Activated CD4-positive, alpha-beta T cell treated with anti-CD3 and anti-CD28 coated beads, Interleukin-2, amount 50 U/mL, for 48 hours (primary cell): ENCODE measurements around the gene SERPINA1.
"Not testable (repeated sequence)": the region's sequence is repeated elsewhere in the genome, so short reads cannot be mapped to it uniquely, and the experiment has no call there.

ENCODE experiments used
- DNase-seq, 2 experiments: peaks; one replicate each; pipeline ENCODE4 v3.0.0-alpha.2; 2020

SERPINA1 gene

GRCh38 chr14:94382716-94383596 is 5.4 kb downstream of the SERPINA1 start:
- no peak for DNase-seq

GRCh38 chr14:94382099-94382715 is 6.2 kb downstream of the SERPINA1 start:
- DNase-seq: no peak

GRCh38 chr14:94381149-94382030 is 7.0 kb downstream of the SERPINA1 start:
- DNase-seq: no peak

- no peak for DNase-seq
Observed at GRCh38 chr14:94380225-94381148, 7.9 kb downstream of the SERPINA1 start.

- no peak for DNase-seq
Observed at GRCh38 chr14:94379291-94380224, 8.8 kb downstream of the SERPINA1 start.

- DNase-seq: no peak
Observed at GRCh38 chr14:94378527-94379290, 9.7 kb downstream of the SERPINA1 start.

GRCh38 chr14:94377866-94378470 is 10.4 kb downstream of the SERPINA1 start:
- DNase-seq: no peak

GRCh38 chr14:94376976-94377865 is 11.2 kb downstream of the SERPINA1 start:
- DNase-seq: no peak

- DNase-seq: no peak
Observed at GRCh38 chr14:94376108-94376975, 12.1 kb downstream of the SERPINA1 start.

GRCh38 chr14:94375552-94376107 is 12.8 kb downstream of the SERPINA1 start:
- DNase-seq: no peak

- no peak for DNase-seq
Observed at GRCh38 chr14:94374749-94375260, 13.6 kb downstream of the SERPINA1 start.

- DNase-seq: no peak
Observed at GRCh38 chr14:94374116-94374515, 14.3 kb downstream of the SERPINA1 start.

GRCh38 chr14:94373708-94374107 is 14.7 kb downstream of the SERPINA1 start:
- DNase-seq: no peak

GRCh38 chr14:94372021-94372605 is 16.3 kb downstream of the SERPINA1 start:
- DNase-seq: no peak

GRCh38 chr14:94370524-94370910 is 17.9 kb downstream of the SERPINA1 start:
- DNase-seq: no peak

- DNase-seq: not testable (repeated sequence)
Observed at GRCh38 chr14:94369766-94370523, 18.5 kb downstream of the SERPINA1 start.
